CD14-positive monocyte (primary cell): Measurements from ENCODE around the gene CD226. TPM values are rescaled to one million over a fixed set of nuclear protein-coding genes. Genes with fewer than 3 reads are reported as not detected.

ENCODE experiments used
- DNase-seq, 3 donors: peaks; one replicate each; pipeline ENCODE4 v3.0.0-alpha.2; 2011 to 2022
- H2AFZ ChIP-seq: 2 replicates; pipeline ENCODE4 v1.6.0; 2012; ENCODE audit warnings: mild to moderate bottlenecking, low read depth, low read length, inconsistent platforms; ENCODE audit not compliant: insufficient read depth, poor library complexity, severe bottlenecking
- H3K27ac ChIP-seq, 2 donors: 1 replicate in 1 of 2; 2 replicates in 1 of 2; pipeline ENCODE4 v1.5.1; 2012 to 2013; ENCODE audit warnings: low read length in 2 of 2, control low read depth in 1 of 2, inconsistent platforms in 1 of 2, low read depth in 1 of 2, mild to moderate bottlenecking in 1 of 2
- H3K27me3 ChIP-seq, 2 donors: one replicate each; pipeline versions ENCODE4 v1.6.0 to v1.6.1; 2011 to 2013; ENCODE audit warnings: low read length in 2 of 2; ENCODE audit not compliant: control insufficient read depth in 2 of 2, insufficient read depth in 2 of 2
- H3K36me3 ChIP-seq, 2 donors: replicated peaks in 1 of 2; 1 replicate in 1 of 2; 2 replicates in 1 of 2; pipeline versions ENCODE4 v1.5.1 to v1.6.1; 2012 to 2013; ENCODE audit warnings: low read length in 2 of 2, control low read depth in 1 of 2, inconsistent platforms in 1 of 2, mild to moderate bottlenecking in 1 of 2; ENCODE audit not compliant: insufficient read depth in 2 of 2, control insufficient read depth in 1 of 2
- H3K4me1 ChIP-seq, 2 donors: 1 replicate in 1 of 2; 2 replicates in 1 of 2; pipeline versions ENCODE4 v1.5.1 to v1.6.1; 2012 to 2013; ENCODE audit warnings: low read length in 2 of 2, control low read depth in 1 of 2, inconsistent platforms in 1 of 2, mild to moderate bottlenecking in 1 of 2, moderate library complexity in 1 of 2; ENCODE audit not compliant: insufficient read depth in 2 of 2, control insufficient read depth in 1 of 2
- H3K4me2 ChIP-seq: replicated peaks from 2 replicates; pipeline ENCODE3; 2012; ENCODE audit warnings: low read length, moderate library complexity, mild to moderate bottlenecking; ENCODE audit not compliant: poor library complexity, severe bottlenecking; ENCODE audit errors: extremely low read depth
- H3K4me3 ChIP-seq, 3 experiments: fragments of 200-600 bp in 1 of 3; sonication (generic) in 1 of 3; replicated peaks in 1 of 3; 1 replicate in 2 of 3; 2 replicates in 1 of 3; pipeline ENCODE4 v1.5.1; 2011 to 2013; ENCODE audit warnings: low read length in 3 of 3, mild to moderate bottlenecking in 3 of 3, control low read depth in 2 of 3, low read depth in 2 of 3, inconsistent platforms in 1 of 3, moderate library complexity in 1 of 3
- H3K79me2 ChIP-seq: 2 replicates; pipeline ENCODE4 v1.6.0; 2012; ENCODE audit warnings: mild to moderate bottlenecking, control low read depth, inconsistent platforms, low read length, moderate library complexity; ENCODE audit not compliant: insufficient read depth
- H3K9ac ChIP-seq: 2 replicates; pipeline ENCODE4 v1.6.0; 2017; ENCODE audit warnings: low read length, mild to moderate bottlenecking; ENCODE audit not compliant: insufficient read depth, poor library complexity, severe bottlenecking
- H3K9me3 ChIP-seq, 2 donors: replicated peaks in 1 of 2; 1 replicate in 1 of 2; 2 replicates in 1 of 2; pipeline versions ENCODE4 v1.5.1 to v1.6.1; 2012 to 2013; ENCODE audit warnings: low read length in 2 of 2, control low read depth in 1 of 2; ENCODE audit not compliant: control insufficient read depth in 1 of 2, insufficient read depth in 1 of 2
- H4K20me1 ChIP-seq: 2 replicates; pipeline ENCODE4 v1.6.0; 2012; ENCODE audit warnings: mild to moderate bottlenecking, low read length, control low read depth, moderate library complexity; ENCODE audit not compliant: insufficient read depth
- H3K27ac Mint-ChIP-seq, 7 donors: one replicate each; pipeline ENCODE4 v1.8.0; 2020; ENCODE audit warnings: mild to moderate bottlenecking in 7 of 7, mixed read lengths in 7 of 7, moderate library complexity in 6 of 7, inconsistent platforms in 2 of 7
- H3K27me3 Mint-ChIP-seq, 3 donors: one replicate each; pipeline ENCODE4 v1.8.0; 2021 to 2022; ENCODE audit warnings: low read depth in 3 of 3, mild to moderate bottlenecking in 3 of 3, mixed read lengths in 3 of 3, moderate library complexity in 3 of 3, inconsistent platforms in 1 of 3
- H3K36me3 Mint-ChIP-seq, 2 donors: one replicate each; pipeline ENCODE4 v1.8.0; 2020; ENCODE audit warnings: mixed read lengths in 2 of 2, inconsistent platforms in 1 of 2, mild to moderate bottlenecking in 1 of 2
- H3K4me1 Mint-ChIP-seq: one replicate; pipeline ENCODE4 v1.8.0; 2020; ENCODE audit warnings: mild to moderate bottlenecking, mixed read lengths
- H3K4me3 Mint-ChIP-seq, 2 donors: one replicate each; pipeline ENCODE4 v1.8.0; 2020; ENCODE audit warnings: mild to moderate bottlenecking in 2 of 2, mixed read lengths in 2 of 2, moderate library complexity in 1 of 2
- H3K9me3 Mint-ChIP-seq, 7 donors: one replicate each; pipeline ENCODE4 v1.8.0; 2020 to 2022; ENCODE audit warnings: mixed read lengths in 7 of 7, mild to moderate bottlenecking in 6 of 7, moderate library complexity in 6 of 7, inconsistent platforms in 2 of 7
- CTCF ChIP-seq: fragments of 200-600 bp; IDR thresholded peaks from one replicate; pipeline ENCODE4 v1.8.0; 2022; ENCODE audit warnings: antibody characterized with exemption, mild to moderate bottlenecking
- WGBS: methylation state at CpG from one replicate; pipeline ENCODE4 v1.1.5; 2013; ENCODE audit warnings: missing lambda C conversion rate; ENCODE audit not compliant: insufficient coverage; 5-methylcytosine and 5-hydroxymethylcytosine counted together
- intact Hi-C, 2 donors: fragments of 100-400 bp; cut with micrococcal nuclease; formaldehyde crosslinking; loops; one replicate each; pipeline versions ENCODE4 v1.15.0 to v1.15.1; 2023
- polyA plus RNA-seq, 3 donors: library from polyadenylated mRNA; depleted of rRNA in 1 of 3; unstranded in 2 of 3; stranded (reverse) in 1 of 3; fragments of 300-500 nt in 2 of 3; fragments of >200 nt in 1 of 3; fragmentation: Illumina TruSeq in 2 of 3; gene quantifications; 1 replicate in 2 of 3; 2 replicates in 1 of 3; pipeline ENCODE4 v1.2.3, GENCODE V29; 2012 to 2021

CD226 gene
- polyA plus RNA-seq, 3 donors = 0.53 to 1.1 (median 0.65) TPM

- 100% methylated on average over 1 of the region's 2 CpGs for WGBS
These were observed 48.7 kb upstream of the CD226 start for GRCh38 chr18:69996417-69996816.

GRCh38 chr18:69995774-69996173 is 48.1 kb upstream of the CD226 start:
- Mint-ChIP-seq H3K4me1 (no peaks in the 10 kb centered on the region), H3K36me3 (peaks cover 12 to 35% of the 10 kb centered on the region in 2 donors), H3K9me3 (peaks cover 0 to 9% (median 2%) of the 10 kb centered on the region in 7 donors), H3K4me3 (no peak overlapping the region), H3K27ac (no peak overlapping the region), H3K27me3 (no peaks in the 10 kb centered on the region)
- no peaks in the 10 kb centered on the region for H3K79me2 ChIP-seq
- no peak overlapping the region for H3K4me2 ChIP-seq
- H3K27ac ChIP-seq = no peak overlapping the region
- TF ChIP-seq CTCF = no peak
- intact Hi-C loops = no loop called here
- no peaks in the 10 kb centered on the region for H4K20me1 ChIP-seq
- H3K9me3 ChIP-seq = no peaks in the 10 kb centered on the region
- WGBS = 100% methylated on average over 1 of the region's 3 CpGs
- no peak overlapping the region for H2AFZ ChIP-seq
- H3K27me3 ChIP-seq = no peaks in the 10 kb centered on the region
- H3K36me3 ChIP-seq = peaks cover 0 to 7% of the 10 kb centered on the region in 2 donors
- no peak overlapping the region for H3K4me3 ChIP-seq
- no peak overlapping the region for H3K9ac ChIP-seq
- no peak for DNase-seq
- H3K4me1 ChIP-seq = no peaks in the 10 kb centered on the region

More at GRCh38 chr18:69996417-69996816, 48.7 kb upstream of the CD226 start:
- H3K27ac ChIP-seq = no peak overlapping the region
- H3K27me3 ChIP-seq = no peaks in the 10 kb centered on the region
- intact Hi-C loops = no loop called here
- H2AFZ ChIP-seq = no peak overlapping the region
- H4K20me1 ChIP-seq = no peaks in the 10 kb centered on the region
- no peak overlapping the region for H3K4me3 ChIP-seq
- H3K27ac Mint-ChIP-seq = no peak overlapping the region
- no peak for TF ChIP-seq CTCF
- no peaks in the 10 kb centered on the region for H3K27me3 Mint-ChIP-seq
- H3K4me3 Mint-ChIP-seq = no peak overlapping the region
- no peak for DNase-seq
- no peaks in the 10 kb centered on the region for H3K9me3 ChIP-seq
- H3K36me3 Mint-ChIP-seq = peaks cover 17 to 39% of the 10 kb centered on the region in 2 donors
- H3K79me2 ChIP-seq = no peaks in the 10 kb centered on the region
- peaks cover 0 to 9% (median 2%) of the 10 kb centered on the region in 7 donors for H3K9me3 Mint-ChIP-seq
- H3K4me1 Mint-ChIP-seq = no peaks in the 10 kb centered on the region
- no peak overlapping the region for H3K9ac ChIP-seq
- no peak overlapping the region for H3K4me2 ChIP-seq
- H3K36me3 ChIP-seq = peaks cover 0 to 7% of the 10 kb centered on the region in 2 donors
- H3K4me1 ChIP-seq = no peaks in the 10 kb centered on the region
